Testis (tissue), 3 donors: ENCODE data around the gene TSSC4. TPM values are rescaled to one million over a fixed set of nuclear protein-coding genes. Genes with fewer than 3 reads are reported as not detected.

ENCODE experiments used
- DNase-seq: peaks from one replicate; pipeline ENCODE4 v3.0.0-alpha.2; 2019
- H3K27ac ChIP-seq, 2 donors: fragments of 200-600 bp; sonication (generic); one replicate each; pipeline ENCODE4 v1.5.1; 2019
- H3K27me3 ChIP-seq: fragments of 200-600 bp; sonication (generic); one replicate; pipeline ENCODE4 v1.5.1; 2019
- H3K36me3 ChIP-seq: fragments of 200-600 bp; sonication (generic); one replicate; pipeline ENCODE4 v1.5.1; 2017; ENCODE audit warnings: low read depth; ENCODE audit errors: missing control alignments
- H3K4me1 ChIP-seq: fragments of 200-600 bp; sonication (generic); one replicate; pipeline ENCODE4 v1.5.1; 2019
- H3K4me3 ChIP-seq, 2 donors: fragments of 200-600 bp; sonication (generic); one replicate each; pipeline ENCODE4 v1.5.1; 2017 to 2019
- H3K9me3 ChIP-seq: fragments of 200-600 bp; sonication (generic); one replicate; pipeline ENCODE4 v1.5.1; 2017
- POLR2A ChIP-seq: fragments of 450-650 bp; IDR thresholded peaks from one replicate; pipeline ENCODE4 v1.6.1; 2017; ENCODE audit warnings: antibody characterized with exemption, mild to moderate bottlenecking, moderate library complexity
- WGBS, 2 donors: methylation state at CpG; one replicate each; pipeline ENCODE4 v1.1.5; 2018; 5-methylcytosine and 5-hydroxymethylcytosine counted together
- intact Hi-C: fragments of 100-400 bp; cut with DNase I; formaldehyde crosslinking; loops from one replicate; pipeline ENCODE4 v1.15.1; 2023; ENCODE audit warnings: low total_unique reads
- polyA plus RNA-seq: library from polyadenylated mRNA; stranded (reverse); fragments of 350-450 nt; fragmentation: Illumina TruSeq; extraction: RNeasy Lipid Tissue Mini Kit (QIAGEN cat#74804); gene quantifications from one replicate; pipeline ENCODE4 v1.2.3, GENCODE V29; 2014; ENCODE audit warnings: low read depth, low replicate concordance; ENCODE audit not compliant: insufficient read depth
- total RNA-seq, 2 donors: library from RNA; depleted of rRNA; stranded (reverse); fragments of >200 nt; gene quantifications; one replicate each; pipeline ENCODE4 v1.2.3, GENCODE V29; 2016
- TF ChIP-seq, protein P1 (sequence below), 3 experiments: fragments of 450-650 bp in 2 of 3; fragments of 200-600 bp in 1 of 3; sonication (generic) in 1 of 3; IDR thresholded peaks; one replicate each; pipeline ENCODE4 v1.5.1; 2016 to 2019; ENCODE audit warnings: antibody characterized with exemption in 3 of 3, mild to moderate bottlenecking in 2 of 3, moderate library complexity in 1 of 3

TSSC4 gene
- total and polyA plus RNA-seq, 3 donors from 2014 or later, result 87.4 to 133 (median 95.5) TPM

DNA sequence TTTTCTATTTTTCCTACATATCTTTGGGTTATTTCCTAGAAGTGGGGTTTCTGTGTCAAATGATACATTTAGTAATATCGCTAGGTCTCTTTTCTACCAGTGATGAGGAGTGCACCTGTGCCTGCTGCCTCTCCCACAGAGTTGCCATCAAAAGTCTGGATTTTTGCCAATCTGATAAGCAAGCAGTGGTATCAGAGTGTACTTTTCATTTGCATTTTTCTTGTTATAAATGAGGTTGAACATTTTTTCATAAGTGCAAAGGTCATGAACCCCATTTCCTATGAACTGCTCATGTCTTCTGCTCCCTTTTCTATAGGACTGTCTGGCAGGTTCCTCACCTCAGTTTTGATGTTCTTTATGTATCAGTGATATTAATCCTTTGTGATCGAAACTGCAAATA lies 42.0 kb downstream of the TSSC4 start:
- intact Hi-C loops, result no loop called here
- no peaks in the 10 kb centered on the region for H3K4me1 ChIP-seq
- H3K27me3 ChIP-seq, result no peaks in the 10 kb centered on the region
- no peak for DNase-seq
- no peaks in the 10 kb centered on the region for H3K36me3 ChIP-seq
- WGBS, 2 donors, result 88 to 92% methylated on average over 2 of the region's 2 CpGs
- H3K4me3 ChIP-seq, result no peak overlapping the region
- no peaks in the 10 kb centered on the region for H3K9me3 ChIP-seq
- TF ChIP-seq, protein P1, sequence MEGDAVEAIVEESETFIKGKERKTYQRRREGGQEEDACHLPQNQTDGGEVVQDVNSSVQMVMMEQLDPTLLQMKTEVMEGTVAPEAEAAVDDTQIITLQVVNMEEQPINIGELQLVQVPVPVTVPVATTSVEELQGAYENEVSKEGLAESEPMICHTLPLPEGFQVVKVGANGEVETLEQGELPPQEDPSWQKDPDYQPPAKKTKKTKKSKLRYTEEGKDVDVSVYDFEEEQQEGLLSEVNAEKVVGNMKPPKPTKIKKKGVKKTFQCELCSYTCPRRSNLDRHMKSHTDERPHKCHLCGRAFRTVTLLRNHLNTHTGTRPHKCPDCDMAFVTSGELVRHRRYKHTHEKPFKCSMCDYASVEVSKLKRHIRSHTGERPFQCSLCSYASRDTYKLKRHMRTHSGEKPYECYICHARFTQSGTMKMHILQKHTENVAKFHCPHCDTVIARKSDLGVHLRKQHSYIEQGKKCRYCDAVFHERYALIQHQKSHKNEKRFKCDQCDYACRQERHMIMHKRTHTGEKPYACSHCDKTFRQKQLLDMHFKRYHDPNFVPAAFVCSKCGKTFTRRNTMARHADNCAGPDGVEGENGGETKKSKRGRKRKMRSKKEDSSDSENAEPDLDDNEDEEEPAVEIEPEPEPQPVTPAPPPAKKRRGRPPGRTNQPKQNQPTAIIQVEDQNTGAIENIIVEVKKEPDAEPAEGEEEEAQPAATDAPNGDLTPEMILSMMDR (IDR thresholded peaks at IDR 0.05), result no peak
- TF ChIP-seq POLR2A, result no peak
- H3K27ac ChIP-seq, result no peak overlapping the region

- no peaks in the 10 kb centered on the region for H3K36me3 ChIP-seq
- no peak for TF ChIP-seq POLR2A
- TF ChIP-seq, protein P1 (IDR thresholded peaks at IDR 0.05), result no peak
- no peak for DNase-seq
- H3K9me3 ChIP-seq, result no peaks in the 10 kb centered on the region
- H3K4me3 ChIP-seq, result no peak overlapping the region
- no peaks in the 10 kb centered on the region for H3K27me3 ChIP-seq
- WGBS, 2 donors, result 52 to 57% methylated on average over 7 to 11 of the region's 11 CpGs
- no peak overlapping the region for H3K27ac ChIP-seq
- no peaks in the 10 kb centered on the region for H3K4me1 ChIP-seq
- intact Hi-C loops, result no loop called here
These were observed 42.9 kb downstream of the TSSC4 start for GRCh38 chr11:2443406-2443805.

DNA sequence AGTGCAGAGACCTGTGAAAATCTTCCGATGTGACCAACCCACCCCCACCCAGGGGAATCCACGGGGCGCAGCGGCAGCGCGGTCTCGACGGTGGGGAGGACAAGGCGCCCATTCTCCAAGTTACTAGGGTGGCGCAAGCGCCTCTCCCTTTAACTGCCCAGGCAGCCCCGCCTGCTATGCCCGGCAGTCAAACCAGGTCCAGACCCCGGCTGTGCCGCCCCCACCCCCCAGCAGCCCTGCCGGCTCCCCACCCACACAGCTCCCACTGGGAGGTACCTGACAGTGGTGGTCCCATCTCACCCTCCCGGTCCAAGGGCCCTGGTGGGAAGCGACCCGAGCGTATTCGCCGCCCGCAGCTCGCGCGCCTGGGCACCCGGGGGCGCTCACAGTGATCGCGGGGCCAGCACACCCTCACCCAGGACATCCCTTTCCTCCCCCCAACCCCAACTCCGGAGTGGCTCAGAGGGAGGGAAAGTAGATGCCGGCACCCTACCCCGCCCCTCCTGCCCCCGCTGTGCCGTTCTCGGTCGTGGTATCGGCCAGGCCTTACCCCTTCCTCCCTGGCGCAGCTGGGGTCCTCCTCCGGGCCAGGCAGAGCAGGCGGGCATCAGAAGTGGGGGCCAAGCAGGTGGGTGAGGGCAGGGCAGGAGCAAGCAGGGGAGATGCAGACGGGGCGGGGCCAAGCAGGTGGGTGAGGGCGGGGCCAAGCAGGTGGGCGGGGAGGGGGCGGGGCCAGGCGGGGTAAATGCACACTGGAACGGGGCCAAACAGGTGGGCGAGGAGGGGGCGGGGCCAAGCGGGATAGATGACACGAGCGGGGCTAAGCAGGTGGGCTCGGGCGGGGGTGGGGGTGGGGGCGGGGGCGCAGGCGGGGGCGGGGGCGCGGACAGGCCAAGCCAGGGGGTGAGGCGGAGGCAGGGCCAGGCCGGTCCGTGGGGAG lies 43.6 kb downstream of the TSSC4 start, which contains the start of gene TRPM5:
Gene TRPM5 (minus strand): TSS at position 634 of the 940 bp plus-strand sequence. CDS start 21,478 bp downstream, outside the sequence.
- no peak within 1 kb of the TSS for H3K27ac ChIP-seq
- no peaks in the 10 kb centered on the region for H3K27me3 ChIP-seq
- H3K4me3 ChIP-seq, result peak within 1 kb of the TSS; percentile 36 to 41
- 8% methylated on average over 44 of the region's 64 CpGs; no CpG with 5 or more reads in 1 of the 2 donors for WGBS, 2 donors
- intact Hi-C loops, result no loop called here
- DNase-seq, result peak; percentile 70
- no peaks in the 10 kb centered on the region for H3K9me3 ChIP-seq
- no peaks in the 10 kb centered on the region for H3K4me1 ChIP-seq
- TF ChIP-seq POLR2A, result no peak
- TF ChIP-seq, protein P1 (IDR thresholded peaks at IDR 0.05), result no peak
- H3K36me3 ChIP-seq, result no peaks in the 10 kb centered on the region

- Histone ChIP-seq H3K9me3 (no peaks in the 10 kb centered on the region), H3K27me3 (no peaks in the 10 kb centered on the region), H3K4me1 (peaks cover 6% of the 10 kb centered on the region), H3K27ac (no peak within 1 kb of the TSS), H3K36me3 (no peaks in the 10 kb centered on the region), H3K4me3 (peak within 1 kb of the TSS; percentile 36 to 41)
- no peak for TF ChIP-seq POLR2A
- TF ChIP-seq, protein P1 (IDR thresholded peaks at IDR 0.05), result no peak
- 0 to 6% methylated on average over 6 to 32 of the region's 116 CpGs for WGBS, 2 donors
- intact Hi-C loops, result no loop called here
- DNase-seq, result peak; percentile 57
These were observed 44.5 kb downstream of the TSSC4 start, which contains the start of gene KCNQ1 for GRCh38 chr11:2444821-2445745. Gene KCNQ1 (plus strand): TSS chr11:2445008. CDS start chr11:2445099, 91 bp downstream.
